ENCODE results near the gene VSX2.

The VSX2 gene

GRCh38 chr14:74302634-74303569, 63.7 kb downstream of the VSX2 start, which contains the start of gene ABCD4:
Gene ABCD4 (minus strand): TSS chr14:74302934. CDS start chr14:74302912, 22 bp downstream.
- H3K36me3 ChIP-seq (ENCODE audit: insufficient read depth, insufficient read length, low read length), result peaks cover 22% of the 10 kb centered on the region
- no peaks in the 10 kb centered on the region for H3K27me3 ChIP-seq (ENCODE audit: insufficient read depth, insufficient read length)
- peak; percentile 88 for DNase-seq (ENCODE audit: low read depth, low spot score)
- H3K4me1 ChIP-seq (ENCODE audit: insufficient read depth, insufficient read length), result peaks cover 9% of the 10 kb centered on the region
- peak within 1 kb of the TSS; percentile 87 for H3K9ac ChIP-seq (ENCODE audit: insufficient read length, low read depth)
- H3K9me3 ChIP-seq (ENCODE audit: insufficient read depth, low read length), result no peaks in the 10 kb centered on the region
- no peak for TF ChIP-seq YY1 (IDR thresholded peaks at IDR 0.05; ENCODE audit: insufficient read depth, insufficient read length)
- no peak for TF ChIP-seq SUZ12 (IDR thresholded peaks at IDR 0.05; ENCODE audit: extremely low read depth, insufficient read depth, insufficient read length)
- peak within 1 kb of the TSS; percentile 81 for H3K4me3 ChIP-seq (ENCODE audit: insufficient read length, low read depth)

GRCh38 chr14:74308695-74309094, 69.4 kb downstream of the VSX2 start:
- Histone ChIP-seq H3K36me3 (ENCODE audit: insufficient read depth, insufficient read length, low read length) (no peaks in the 10 kb centered on the region), H3K4me1 (ENCODE audit: insufficient read depth, insufficient read length) (no peaks in the 10 kb centered on the region), H3K27me3 (ENCODE audit: insufficient read depth, insufficient read length) (no peaks in the 10 kb centered on the region), H3K4me3 (ENCODE audit: insufficient read length, low read depth) (no peak overlapping the region), H3K9me3 (ENCODE audit: insufficient read depth, low read length) (no peaks in the 10 kb centered on the region), H3K9ac (ENCODE audit: insufficient read length, low read depth) (no peak overlapping the region)
- no peak for DNase-seq (ENCODE audit: low read depth, low spot score)
- no peak for TF ChIP-seq YY1 (IDR thresholded peaks at IDR 0.05; ENCODE audit: insufficient read depth, insufficient read length)

GRCh38 chr14:74309125-74310022, 70.1 kb downstream of the VSX2 start:
- DNase-seq (ENCODE audit: low read depth, low spot score), result no peak
- Histone ChIP-seq H3K4me3 (ENCODE audit: insufficient read length, low read depth) (no peak overlapping the region), H3K36me3 (ENCODE audit: insufficient read depth, insufficient read length, low read length) (no peaks in the 10 kb centered on the region), H3K4me1 (ENCODE audit: insufficient read depth, insufficient read length) (no peaks in the 10 kb centered on the region), H3K9me3 (ENCODE audit: insufficient read depth, low read length) (no peaks in the 10 kb centered on the region), H3K27me3 (ENCODE audit: insufficient read depth, insufficient read length) (no peaks in the 10 kb centered on the region), H3K9ac (ENCODE audit: insufficient read length, low read depth) (no peak overlapping the region)
- TF ChIP-seq ZNF274 (IDR thresholded peaks at IDR 0.05; ENCODE audit: low read depth, low read length) (no peak), YY1 (IDR thresholded peaks at IDR 0.05; ENCODE audit: insufficient read depth, insufficient read length) (no peak), SUZ12 (IDR thresholded peaks at IDR 0.05; ENCODE audit: extremely low read depth, insufficient read depth, insufficient read length) (no peak)

- no peaks in the 10 kb centered on the region for H3K36me3 ChIP-seq (ENCODE audit: insufficient read depth, insufficient read length, low read length)
- H3K4me1 ChIP-seq (ENCODE audit: insufficient read depth, insufficient read length), result no peaks in the 10 kb centered on the region
- H3K9ac ChIP-seq (ENCODE audit: insufficient read length, low read depth), result no peak overlapping the region
- no peak for DNase-seq (ENCODE audit: low read depth, low spot score)
- no peaks in the 10 kb centered on the region for H3K9me3 ChIP-seq (ENCODE audit: insufficient read depth, low read length)
- H3K27me3 ChIP-seq (ENCODE audit: insufficient read depth, insufficient read length), result no peaks in the 10 kb centered on the region
- H3K4me3 ChIP-seq (ENCODE audit: insufficient read length, low read depth), result no peak overlapping the region
- TF ChIP-seq SUZ12 (IDR thresholded peaks at IDR 0.05; ENCODE audit: extremely low read depth, insufficient read depth, insufficient read length), result no peak
- TF ChIP-seq ZNF274 (IDR thresholded peaks at IDR 0.05; ENCODE audit: low read depth, low read length), result no peak
- no peak for TF ChIP-seq YY1 (IDR thresholded peaks at IDR 0.05; ENCODE audit: insufficient read depth, insufficient read length)
Observed at GRCh38 chr14:74312161-74312560, 72.9 kb downstream of the VSX2 start.
